Kasumi-1 (cell line): ENCODE data around the gene CAMTA2.

Experiments used
- DNase-seq, 2 experiments: peaks; one replicate each; lab custom pipeline; 2025; lab: John Stamatoyannopoulos, UW

Gene CAMTA2

DNA sequence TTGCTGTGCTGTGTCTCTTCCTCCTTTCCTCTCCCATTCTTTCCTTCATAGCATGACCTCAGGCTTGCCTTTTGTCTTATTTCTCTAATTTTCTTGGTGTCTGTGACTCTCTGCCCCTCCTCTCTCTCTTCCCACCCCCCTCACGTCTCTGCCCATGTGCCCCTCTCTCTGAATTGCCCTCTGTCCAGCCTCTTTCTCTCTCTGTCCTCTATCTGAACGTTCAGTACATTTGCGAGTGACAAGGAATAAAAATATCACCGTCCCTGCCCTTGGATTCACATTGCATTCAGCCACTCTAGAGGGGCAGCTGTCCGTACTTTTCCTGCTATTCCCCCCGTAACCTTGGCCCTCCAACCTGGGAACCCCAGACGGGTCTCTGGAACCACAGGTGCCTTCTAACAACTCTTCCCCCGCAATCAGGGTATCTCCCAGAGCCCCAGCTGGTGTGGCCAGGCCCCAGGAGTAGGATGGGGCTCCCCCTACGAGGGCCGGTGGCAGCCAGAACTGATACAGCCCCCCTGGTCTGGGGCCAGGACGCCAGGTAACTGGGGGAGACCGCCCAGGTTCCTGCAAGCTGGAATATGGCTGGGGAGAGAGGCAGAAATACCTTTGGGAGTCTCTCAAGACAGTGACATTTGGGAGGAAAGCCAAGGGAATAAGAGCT is 12.1 kb upstream of the CAMTA2 start:
- DNase-seq = no peak

GRCh38 chr17:4998732-4999429 is 11.4 kb upstream of the CAMTA2 start:
- no peak for DNase-seq

GRCh38 chr17:4998027-4998731 is 10.7 kb upstream of the CAMTA2 start:
- no peak for DNase-seq

DNA sequence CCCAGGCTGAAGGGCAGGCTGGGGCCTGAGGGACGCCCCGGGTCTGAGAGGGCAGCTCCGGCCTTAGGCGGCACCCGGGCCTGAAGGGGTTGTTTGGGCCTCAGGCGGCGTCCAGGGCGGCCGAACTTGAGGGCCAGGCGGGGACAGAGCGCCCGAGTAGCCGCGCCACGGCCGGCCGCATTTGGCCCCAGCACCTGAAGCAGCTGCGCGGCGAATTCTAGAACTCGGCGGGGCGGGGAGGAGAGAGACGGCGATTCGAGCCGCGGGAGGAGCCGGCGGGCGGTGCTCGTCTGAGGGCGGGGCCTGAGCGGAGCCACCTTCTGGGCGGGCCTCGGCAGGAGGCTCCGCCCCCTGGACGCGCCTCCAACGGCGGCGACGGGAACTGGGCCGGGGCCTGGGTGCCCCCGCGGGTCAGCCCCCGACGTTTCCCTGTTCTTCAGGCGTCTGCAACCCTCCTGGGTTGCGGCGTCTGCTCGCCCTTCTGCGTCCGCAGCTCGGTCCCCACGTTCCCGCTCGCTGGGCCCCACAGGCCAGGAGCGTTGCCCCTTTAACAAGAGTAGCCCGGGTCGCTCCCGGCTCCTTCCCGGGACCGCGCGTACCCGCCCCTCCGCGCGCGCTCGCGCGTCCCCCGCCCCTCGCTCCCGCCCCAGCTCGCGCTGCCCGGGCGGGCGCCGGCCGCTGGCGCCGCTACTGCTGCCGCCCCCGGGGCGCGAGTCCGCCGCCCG is 10.0 kb upstream of the CAMTA2 start, which contains the start of the genes INCA1 and KIF1C:
Gene INCA1, minus strand, starts transcription at position 221 of the 725 bp plus-strand sequence. CDS start 3,085 bp downstream, outside the sequence.
Gene KIF1C, plus strand, starts transcription at position 649 of the 725 bp plus-strand sequence. CDS start 2,297 bp downstream, outside the sequence.
- DNase-seq = peak; percentile 53 to 58

DNA sequence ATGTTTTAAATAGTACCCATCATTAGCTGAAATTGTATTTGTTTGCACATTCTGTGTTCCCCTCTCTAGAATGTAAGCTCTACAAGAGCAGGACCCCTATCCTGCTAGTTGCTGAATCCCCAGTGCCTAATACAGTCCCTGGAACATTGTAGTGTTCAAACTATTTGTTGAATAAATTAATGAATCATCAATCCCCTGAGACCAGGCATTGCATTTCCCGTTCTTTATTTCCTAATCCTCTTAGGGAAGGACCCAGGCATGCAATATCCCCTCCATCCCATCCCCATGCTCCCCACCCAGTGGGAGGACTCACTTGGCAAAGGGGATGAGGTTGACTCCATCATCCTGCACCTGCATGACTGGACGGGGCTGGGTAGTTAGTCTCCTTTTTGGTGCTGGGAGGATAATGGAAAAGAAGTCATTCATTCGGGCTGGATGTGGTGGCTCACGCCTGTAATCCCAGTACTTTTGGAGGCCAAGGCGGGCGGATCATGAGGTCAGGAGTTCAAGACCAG is 6.7 kb upstream of the CAMTA2 start:
- DNase-seq = no peak

- DNase-seq = peak in 1 of 2 experiments; percentile 5
These were observed 492 bp upstream of the CAMTA2 start for GRCh38 chr17:4987767-4988567.

DNA sequence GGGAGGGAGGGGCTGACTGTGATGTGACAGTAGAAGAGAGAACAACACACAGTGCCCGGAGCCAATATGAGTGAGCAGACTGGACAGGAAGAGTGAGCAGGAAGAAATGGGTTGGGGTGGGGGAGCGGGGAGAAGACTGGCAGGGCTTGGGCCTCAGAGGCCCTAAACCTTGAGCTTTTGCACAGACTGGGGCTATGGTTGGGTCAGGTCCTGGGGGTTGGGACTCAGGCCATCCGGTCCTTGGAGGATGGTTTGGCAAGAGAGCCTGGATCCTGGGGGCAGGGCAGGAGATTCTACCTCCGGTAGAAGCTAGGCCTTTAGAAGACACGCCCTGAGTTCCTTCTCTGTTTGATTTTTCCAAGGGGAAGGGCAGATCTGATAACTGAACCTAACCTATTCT is 1.1 kb downstream of the CAMTA2 start:
- no peak for DNase-seq

DNA sequence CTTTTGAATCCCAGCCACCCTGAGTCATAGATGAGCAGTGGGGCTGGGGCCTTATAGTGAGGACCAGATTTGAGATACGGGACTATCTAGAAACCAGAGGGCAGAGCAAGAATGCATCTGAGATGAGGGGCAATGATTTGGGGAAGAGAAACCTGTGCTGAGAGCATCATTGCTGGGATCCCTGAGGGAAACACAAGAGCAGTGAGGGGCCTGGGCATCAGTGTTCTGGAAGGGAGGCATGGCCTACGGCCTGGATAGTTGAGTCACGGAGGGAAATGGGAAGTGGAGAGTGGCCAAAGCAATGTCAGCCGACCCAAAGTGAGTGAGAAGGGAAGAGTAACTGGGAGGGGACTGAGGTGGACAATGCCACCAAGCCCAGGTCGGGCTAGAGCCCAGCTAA is 5.2 kb downstream of the CAMTA2 start:
- DNase-seq = no peak

DNA sequence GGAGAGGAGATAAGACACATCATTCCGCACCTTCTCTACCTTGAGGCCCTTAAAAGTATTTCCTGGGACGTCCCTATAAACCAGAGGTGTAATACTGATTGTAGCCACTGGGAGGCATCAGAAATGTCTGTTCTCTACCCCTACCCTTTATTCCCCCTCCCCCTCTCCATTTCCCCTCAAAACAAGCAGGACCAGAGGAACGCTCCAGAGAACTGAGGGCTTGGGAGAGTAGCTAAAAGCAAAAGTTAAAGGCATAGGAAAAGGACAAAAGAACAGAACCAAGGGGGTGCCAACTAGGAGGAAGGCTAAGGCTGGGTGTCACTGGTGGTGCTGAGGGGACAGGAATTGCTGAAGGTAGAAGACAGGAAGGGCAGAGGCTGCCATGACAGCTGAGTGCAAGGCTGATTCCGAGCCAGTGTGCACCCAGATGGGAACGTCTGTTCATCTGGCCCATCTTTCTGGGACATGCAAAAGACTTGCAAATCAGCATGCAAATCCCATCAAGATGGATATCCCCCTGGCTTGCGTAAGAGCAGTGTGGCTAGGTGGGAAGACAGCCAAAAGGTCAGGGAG is 6.7 kb downstream of the CAMTA2 start:
- peak; percentile 25 to 42 for DNase-seq

- peak; percentile 69 to 72 for DNase-seq
These were observed 8.7 kb downstream of the CAMTA2 start for GRCh38 chr17:4978726-4979125.

GRCh38 chr17:4974115-4974670 is 13.3 kb downstream of the CAMTA2 start:
- no peak for DNase-seq

- DNase-seq = no peak
These were observed 14.0 kb downstream of the CAMTA2 start for GRCh38 chr17:4973256-4974114.

DNA sequence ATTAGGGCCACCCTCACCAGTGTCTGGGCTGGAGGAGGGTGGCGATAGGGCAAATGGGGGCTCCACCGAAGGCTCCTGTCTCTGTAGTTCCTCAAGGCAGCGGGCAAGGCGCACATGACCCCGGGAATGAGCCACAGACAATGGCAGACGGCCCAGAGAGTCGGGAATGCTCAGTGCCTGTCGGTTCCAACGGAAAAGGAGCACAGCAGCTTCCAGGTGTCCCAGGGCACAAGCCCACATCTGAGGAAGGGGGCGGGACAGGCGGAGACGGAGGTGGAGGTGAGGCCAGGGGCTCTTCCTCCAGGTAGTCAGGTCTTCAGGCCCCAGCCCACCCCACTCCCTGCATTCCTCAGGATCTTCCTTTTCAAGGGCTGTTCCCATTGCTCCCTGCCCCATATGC is 14.7 kb downstream of the CAMTA2 start:
- DNase-seq = no peak

DNA sequence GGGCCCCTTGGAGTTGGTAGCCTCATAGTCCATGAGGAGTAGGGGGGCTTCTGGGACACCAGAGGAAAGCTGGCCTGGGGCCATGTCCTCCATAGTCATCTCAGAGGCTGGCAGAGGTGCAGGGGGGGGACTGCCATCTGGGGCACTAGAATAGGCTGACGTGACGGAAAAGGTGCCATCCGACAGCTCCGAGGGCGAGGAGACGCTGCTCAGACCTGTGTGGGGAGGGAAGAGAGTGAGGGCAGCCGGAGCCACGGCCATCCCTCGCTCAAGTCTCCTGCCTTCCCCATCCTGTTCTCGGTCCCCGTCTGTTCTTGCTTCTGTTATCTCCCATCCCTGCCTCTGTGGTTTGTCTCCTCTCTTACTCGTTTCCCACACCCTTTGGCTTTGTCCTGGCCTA is 15.2 kb downstream of the CAMTA2 start:
- no peak for DNase-seq

- DNase-seq = no peak
These were observed 15.6 kb downstream of the CAMTA2 start for GRCh38 chr17:4971826-4972225.

DNA sequence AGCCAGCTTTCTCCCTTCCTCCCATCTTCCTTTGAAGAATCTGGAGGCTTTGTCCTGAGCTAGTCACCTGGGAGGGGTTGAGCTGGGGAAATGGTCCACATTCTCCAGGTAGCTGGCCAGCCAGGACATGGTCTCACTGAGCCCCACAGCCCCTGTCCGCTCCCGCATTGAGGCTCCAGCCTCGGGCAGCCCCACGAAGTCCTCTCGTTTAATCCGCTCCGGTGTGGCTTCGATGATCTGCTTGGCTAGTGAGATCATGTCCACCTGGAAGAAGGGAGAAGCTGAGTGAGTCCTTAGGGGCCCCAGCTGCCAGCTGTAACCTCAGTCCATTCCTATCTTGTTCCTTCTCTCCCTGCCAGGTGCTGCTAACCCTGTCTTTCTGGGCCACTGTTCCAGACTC is 17.2 kb downstream of the CAMTA2 start:
- DNase-seq = no peak

DNA sequence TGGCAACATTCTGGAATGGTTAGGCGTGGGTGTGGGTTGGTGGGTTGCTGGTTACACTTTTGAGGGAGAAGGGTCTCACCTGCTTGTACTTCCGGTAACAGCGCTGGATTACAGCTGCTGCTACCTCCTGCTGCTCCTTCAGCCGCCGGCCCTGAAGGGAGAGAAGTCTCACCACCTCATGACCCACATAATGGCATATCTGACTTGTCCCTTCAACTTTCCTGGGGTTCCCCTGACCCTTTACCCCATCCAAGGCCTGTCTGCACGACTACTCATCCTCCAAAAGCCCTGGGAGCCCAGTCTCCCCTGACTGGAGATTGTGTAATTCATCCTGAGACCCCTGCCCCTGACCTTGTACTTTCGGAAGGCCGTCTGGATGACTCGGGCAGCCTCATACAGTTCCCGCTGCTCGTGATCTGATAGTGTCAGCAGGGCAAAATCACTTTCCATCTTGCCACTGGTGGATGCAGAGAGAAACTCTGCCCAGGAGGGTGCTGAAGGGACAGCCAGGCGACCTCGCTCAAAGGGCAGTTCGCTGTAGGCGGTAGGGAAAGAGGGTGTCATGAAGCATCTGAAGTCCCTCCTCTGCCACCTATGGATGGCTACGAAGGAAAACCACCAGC is 17.8 kb downstream of the CAMTA2 start:
- DNase-seq = no peak

- no peak for DNase-seq
These were observed 18.4 kb downstream of the CAMTA2 start for GRCh38 chr17:4969047-4969550.
